Esophagus muscularis mucosa (tissue), 4 donors: ENCODE results near the gene RAD51C. TPM values are rescaled to one million over a fixed set of nuclear protein-coding genes. Genes with fewer than 3 reads are reported as not detected.

Experiments used
- DNase-seq: peaks from one replicate; pipeline ENCODE4 v3.0.0-alpha.2; 2017; ENCODE audit errors: extremely low spot score
- H3K27ac ChIP-seq, 4 donors: fragments of 200-600 bp; sonication (generic); replicated peaks in 1 of 4; 1 replicate in 3 of 4; 2 replicates in 1 of 4; pipeline ENCODE4 v1.5.1; 2016 to 2019; ENCODE audit warnings: mild to moderate bottlenecking in 1 of 4
- H3K27me3 ChIP-seq, 4 donors: fragments of 200-600 bp; sonication (generic); one replicate each; pipeline versions ENCODE4 v1.5.1 to v1.6.0; 2016 to 2019
- H3K36me3 ChIP-seq, 4 donors: fragments of 200-600 bp; sonication (generic); one replicate each; pipeline ENCODE4 v1.5.1; 2016 to 2019
- H3K4me1 ChIP-seq, 4 donors: fragments of 200-600 bp; sonication (generic); one replicate each; pipeline ENCODE4 v1.5.1; 2016 to 2019
- H3K4me3 ChIP-seq, 4 donors: fragments of 200-600 bp; sonication (generic); 1 replicate in 2 of 4; 2 replicates in 2 of 4; pipeline ENCODE4 v1.5.1; 2016 to 2019; ENCODE audit warnings: mild to moderate bottlenecking in 4 of 4, moderate library complexity in 1 of 4
- H3K9me3 ChIP-seq, 4 donors: fragments of 200-600 bp; sonication (generic); 1 replicate in 3 of 4; 2 replicates in 1 of 4; pipeline ENCODE4 v1.5.1; 2016 to 2019
- EP300 ChIP-seq: sonication (generic); formaldehyde crosslinking; IDR thresholded peaks from one replicate; pipeline ENCODE4 v1.6.1; 2017; ENCODE audit warnings: antibody characterized with exemption
- POLR2A ChIP-seq: fragments of 450-650 bp; IDR thresholded peaks from one replicate; pipeline ENCODE4 v1.6.1; 2017; ENCODE audit warnings: antibody characterized with exemption, moderate library complexity, mild to moderate bottlenecking, low read depth
- POLR2AphosphoS5 ChIP-seq, 2 donors: sonication (generic); formaldehyde crosslinking; IDR thresholded peaks; one replicate each; pipeline ENCODE4 v1.6.1; 2017; ENCODE audit warnings: antibody characterized with exemption in 2 of 2
- WGBS: methylation state at CpG from one replicate; pipeline ENCODE4 v1.1.5; 2018; 5-methylcytosine and 5-hydroxymethylcytosine counted together
- intact Hi-C: fragments of 100-400 bp; cut with DNase I; formaldehyde crosslinking; loops from one replicate; pipeline ENCODE4 v1.15.1; 2023
- small RNA-seq, 3 donors: library from RNA; depleted of rRNA; stranded (forward); fragments of <200 nt; gene quantifications; one replicate each; pipeline ENCODE3, GENCODE V24; 2016
- total RNA-seq, 4 donors: library from RNA; depleted of rRNA; stranded (reverse); fragments of >200 nt; gene quantifications; one replicate each; pipeline versions ENCODE4 v1.1.0 to v1.2.1, GENCODE V29; 2016
- TF ChIP-seq, protein P1 (sequence below), 3 experiments: fragments of 200-600 bp in 2 of 3; fragments of 450-650 bp in 1 of 3; sonication (generic) in 2 of 3; IDR thresholded peaks; one replicate each; pipeline ENCODE4 v1.5.1; 2017 to 2019; ENCODE audit warnings: antibody characterized with exemption in 3 of 3, mild to moderate bottlenecking in 2 of 3, moderate library complexity in 1 of 3

Gene RAD51C
- total RNA-seq, 4 donors from 2014 or later = 20.1 to 27.0 (median 21.4) TPM

DNA sequence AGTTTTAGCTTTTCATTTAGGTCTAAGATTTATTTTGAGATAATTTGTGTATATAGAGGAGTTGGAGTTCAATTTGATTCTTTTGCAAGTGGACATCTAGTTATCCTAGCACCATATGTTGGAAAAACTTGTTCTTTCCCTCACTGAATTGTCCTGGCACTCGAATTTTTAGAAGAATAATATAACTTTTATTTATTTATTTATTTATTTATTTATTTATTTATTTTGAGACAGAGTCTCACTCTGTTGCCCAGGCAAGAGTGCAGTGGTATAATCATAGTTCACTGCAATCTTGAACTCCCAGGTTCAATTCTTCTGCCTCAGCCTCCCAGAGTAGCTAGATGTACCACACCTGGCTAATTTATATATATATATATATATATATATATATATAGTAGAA lies 92.7 kb downstream of the RAD51C start:
- TF ChIP-seq EP300 (no peak), POLR2A (no peak), POLR2AphosphoS5 (IDR thresholded peaks at IDR 0.05) (no peak)
- TF ChIP-seq, protein P1, sequence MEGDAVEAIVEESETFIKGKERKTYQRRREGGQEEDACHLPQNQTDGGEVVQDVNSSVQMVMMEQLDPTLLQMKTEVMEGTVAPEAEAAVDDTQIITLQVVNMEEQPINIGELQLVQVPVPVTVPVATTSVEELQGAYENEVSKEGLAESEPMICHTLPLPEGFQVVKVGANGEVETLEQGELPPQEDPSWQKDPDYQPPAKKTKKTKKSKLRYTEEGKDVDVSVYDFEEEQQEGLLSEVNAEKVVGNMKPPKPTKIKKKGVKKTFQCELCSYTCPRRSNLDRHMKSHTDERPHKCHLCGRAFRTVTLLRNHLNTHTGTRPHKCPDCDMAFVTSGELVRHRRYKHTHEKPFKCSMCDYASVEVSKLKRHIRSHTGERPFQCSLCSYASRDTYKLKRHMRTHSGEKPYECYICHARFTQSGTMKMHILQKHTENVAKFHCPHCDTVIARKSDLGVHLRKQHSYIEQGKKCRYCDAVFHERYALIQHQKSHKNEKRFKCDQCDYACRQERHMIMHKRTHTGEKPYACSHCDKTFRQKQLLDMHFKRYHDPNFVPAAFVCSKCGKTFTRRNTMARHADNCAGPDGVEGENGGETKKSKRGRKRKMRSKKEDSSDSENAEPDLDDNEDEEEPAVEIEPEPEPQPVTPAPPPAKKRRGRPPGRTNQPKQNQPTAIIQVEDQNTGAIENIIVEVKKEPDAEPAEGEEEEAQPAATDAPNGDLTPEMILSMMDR (IDR thresholded peaks at IDR 0.05) = no peak
- intact Hi-C loops = no loop called here
- H3K27ac ChIP-seq = no peak overlapping the region
- DNase-seq = no peak
- no peaks in the 10 kb centered on the region for H3K9me3 ChIP-seq
- no peak overlapping the region for H3K4me3 ChIP-seq
- no peaks in the 10 kb centered on the region for H3K4me1 ChIP-seq
- 56% methylated on average over 1 of the region's 1 CpG for WGBS
- no peaks in the 10 kb centered on the region for H3K27me3 ChIP-seq
- H3K36me3 ChIP-seq = no peaks in the 10 kb centered on the region

Small RNAs within 50 kb of the gene (small RNA-seq; reads per million reads assigned to genes)
- gene AC011195.1 (0 reads per million in 3 donors), gene AC025521.1 (0 reads per million in 3 donors), gene RF00017 (0 reads per million in 3 donors), gene RNU1-108P (0 reads per million in 3 donors), gene RNU1-52P (0 reads per million in 3 donors), gene RNU1-85P (0 reads per million in 3 donors)

Other genes starting within 250 kb of the RAD51C start
- under 1 TPM in 2 of 4 donors, not detected in 2; under 0.01 to 0.13 TPM for gene HSF5, start 204.2 kb upstream of the RAD51C start, total RNA-seq
- gene MTMR4, start 178.0 kb upstream of the RAD51C start, total RNA-seq = 10 to 100 TPM; 24.4 to 29.9 (median 28.4) TPM
- gene TEX14, start 557 bp upstream of the RAD51C start, total RNA-seq = under 1 TPM; under 0.01 to 0.19 (median 0.11) TPM
- under 1 TPM; 0.42 to 0.91 (median 0.67) TPM for gene PPM1E, start 63.3 kb downstream of the RAD51C start, total RNA-seq